Measurements from ENCODE around the gene LBR.

The LBR gene

GRCh38 chr1:225450491-225451191 lies 22.8 kb upstream of the LBR start:
- no peak overlapping the region for H3K27ac ChIP-seq (ENCODE audit: low read depth, low read length, severe bottlenecking)
- peaks cover 7% of the 10 kb centered on the region for H3K4me1 ChIP-seq (ENCODE audit: control insufficient read depth, insufficient read depth, low read length, poor library complexity, severe bottlenecking)
- 97% methylated on average over 11 of the region's 12 CpGs for WGBS, 2 experiments (ENCODE audit: insufficient coverage in 2 of 2)
- no peaks in the 10 kb centered on the region for H3K9me3 ChIP-seq (ENCODE audit: control insufficient read depth, low read length)
- no peak overlapping the region for H3K4me3 ChIP-seq (ENCODE audit: extremely low read depth, insufficient read depth, low read length, poor library complexity, severe bottlenecking)
- H3K36me3 ChIP-seq (ENCODE audit: control insufficient read depth, insufficient read depth, low read length) = no peaks in the 10 kb centered on the region

GRCh38 chr1:225449774-225450173 lies 21.9 kb upstream of the LBR start:
- WGBS, 2 experiments (ENCODE audit: insufficient coverage in 2 of 2) = 81 to 98% methylated on average over 4 of the region's 5 CpGs
- no peaks in the 10 kb centered on the region for H3K36me3 ChIP-seq (ENCODE audit: control insufficient read depth, insufficient read depth, low read length)

GRCh38 chr1:225449261-225449660 lies 21.4 kb upstream of the LBR start:
- Histone ChIP-seq H3K9me3 (ENCODE audit: control insufficient read depth, low read length) (no peaks in the 10 kb centered on the region), H3K27ac (ENCODE audit: low read depth, low read length, severe bottlenecking) (no peak overlapping the region), H3K36me3 (ENCODE audit: control insufficient read depth, insufficient read depth, low read length) (no peaks in the 10 kb centered on the region), H3K4me3 (ENCODE audit: extremely low read depth, insufficient read depth, low read length, poor library complexity, severe bottlenecking) (no peak overlapping the region), H3K4me1 (ENCODE audit: control insufficient read depth, insufficient read depth, low read length, poor library complexity, severe bottlenecking) (no peaks in the 10 kb centered on the region)
- WGBS, 2 experiments (ENCODE audit: insufficient coverage in 2 of 2) = 87 to 98% methylated on average over 8 to 9 of the region's 9 CpGs

More at GRCh38 chr1:225449774-225450173, 21.9 kb upstream of the LBR start:
- Histone ChIP-seq H3K27ac (ENCODE audit: low read depth, low read length, severe bottlenecking) (no peak overlapping the region), H3K4me1 (ENCODE audit: control insufficient read depth, insufficient read depth, low read length, poor library complexity, severe bottlenecking) (peaks cover 3% of the 10 kb centered on the region), H3K4me3 (ENCODE audit: extremely low read depth, insufficient read depth, low read length, poor library complexity, severe bottlenecking) (no peak overlapping the region), H3K9me3 (ENCODE audit: control insufficient read depth, low read length) (no peaks in the 10 kb centered on the region)

DNA sequence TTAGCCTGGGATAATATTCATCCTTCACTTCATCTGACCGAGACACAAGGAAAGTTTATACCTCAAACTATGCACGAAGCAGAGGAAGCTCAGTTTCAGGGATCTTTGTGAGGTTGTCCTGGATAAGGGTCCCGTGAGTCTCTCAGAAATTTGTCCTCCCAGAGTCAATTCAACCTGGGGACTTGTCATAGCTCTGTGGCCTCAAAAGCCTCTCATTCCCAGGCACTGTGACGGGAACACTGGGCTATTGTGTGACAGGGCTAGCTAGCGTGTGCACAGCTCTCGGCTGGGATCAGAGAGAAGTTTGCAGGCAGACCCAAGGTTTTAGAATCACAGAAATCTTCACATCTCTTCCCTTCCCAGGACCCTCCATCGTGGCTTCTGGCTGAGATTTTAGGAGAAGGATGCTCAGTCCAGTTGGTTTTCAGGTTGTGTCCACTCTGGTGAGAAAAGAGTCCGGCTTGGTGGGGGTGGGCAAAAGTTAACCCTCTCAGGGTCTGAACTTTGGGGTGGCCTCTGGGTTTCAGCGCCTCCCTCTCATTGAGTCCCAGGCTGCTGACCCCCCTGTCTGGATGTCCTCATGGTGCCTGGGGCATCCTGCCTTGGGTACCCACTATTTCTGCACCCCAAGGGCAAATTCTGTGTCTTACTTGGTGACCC lies 20.4 kb upstream of the LBR start:
- Histone ChIP-seq H3K9me3 (ENCODE audit: control insufficient read depth, low read length) (no peaks in the 10 kb centered on the region), H3K36me3 (ENCODE audit: control insufficient read depth, insufficient read depth, low read length) (no peaks in the 10 kb centered on the region), H3K27ac (ENCODE audit: low read depth, low read length, severe bottlenecking) (no peak overlapping the region), H3K4me1 (ENCODE audit: control insufficient read depth, insufficient read depth, low read length, poor library complexity, severe bottlenecking) (no peaks in the 10 kb centered on the region), H3K4me3 (ENCODE audit: extremely low read depth, insufficient read depth, low read length, poor library complexity, severe bottlenecking) (no peak overlapping the region)
- WGBS, 2 experiments (ENCODE audit: insufficient coverage in 2 of 2) = 87 to 90% methylated on average over 3 to 6 of the region's 9 CpGs

DNA sequence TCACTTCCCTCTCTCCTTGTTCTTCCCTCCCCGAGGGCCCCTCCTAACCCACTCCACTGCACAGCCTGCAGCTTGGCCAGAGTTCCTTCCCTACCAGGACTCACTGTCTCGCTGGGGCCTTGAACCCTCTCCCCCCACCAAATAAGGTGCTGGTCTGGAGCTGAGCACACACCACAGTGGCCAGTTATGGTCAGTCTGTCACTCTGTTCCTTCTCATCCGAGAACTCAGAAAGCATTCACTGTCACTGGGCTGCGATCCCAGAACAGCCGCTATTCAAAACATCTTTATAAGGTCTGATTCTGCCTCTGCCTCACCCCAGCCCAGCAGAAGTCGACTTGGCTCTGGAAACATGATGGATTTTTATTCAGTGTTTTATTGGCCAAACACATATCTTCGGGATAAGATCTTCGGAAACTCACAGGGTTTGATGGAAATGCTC lies 19.8 kb upstream of the LBR start:
- no peaks in the 10 kb centered on the region for H3K9me3 ChIP-seq (ENCODE audit: control insufficient read depth, low read length)
- 85 to 91% methylated on average over 6 to 7 of the region's 8 CpGs for WGBS, 2 experiments (ENCODE audit: insufficient coverage in 2 of 2)
- no peak overlapping the region for H3K4me3 ChIP-seq (ENCODE audit: extremely low read depth, insufficient read depth, low read length, poor library complexity, severe bottlenecking)
- no peak overlapping the region for H3K27ac ChIP-seq (ENCODE audit: low read depth, low read length, severe bottlenecking)
- H3K36me3 ChIP-seq (ENCODE audit: control insufficient read depth, insufficient read depth, low read length) = no peaks in the 10 kb centered on the region
- no peaks in the 10 kb centered on the region for H3K4me1 ChIP-seq (ENCODE audit: control insufficient read depth, insufficient read depth, low read length, poor library complexity, severe bottlenecking)

DNA sequence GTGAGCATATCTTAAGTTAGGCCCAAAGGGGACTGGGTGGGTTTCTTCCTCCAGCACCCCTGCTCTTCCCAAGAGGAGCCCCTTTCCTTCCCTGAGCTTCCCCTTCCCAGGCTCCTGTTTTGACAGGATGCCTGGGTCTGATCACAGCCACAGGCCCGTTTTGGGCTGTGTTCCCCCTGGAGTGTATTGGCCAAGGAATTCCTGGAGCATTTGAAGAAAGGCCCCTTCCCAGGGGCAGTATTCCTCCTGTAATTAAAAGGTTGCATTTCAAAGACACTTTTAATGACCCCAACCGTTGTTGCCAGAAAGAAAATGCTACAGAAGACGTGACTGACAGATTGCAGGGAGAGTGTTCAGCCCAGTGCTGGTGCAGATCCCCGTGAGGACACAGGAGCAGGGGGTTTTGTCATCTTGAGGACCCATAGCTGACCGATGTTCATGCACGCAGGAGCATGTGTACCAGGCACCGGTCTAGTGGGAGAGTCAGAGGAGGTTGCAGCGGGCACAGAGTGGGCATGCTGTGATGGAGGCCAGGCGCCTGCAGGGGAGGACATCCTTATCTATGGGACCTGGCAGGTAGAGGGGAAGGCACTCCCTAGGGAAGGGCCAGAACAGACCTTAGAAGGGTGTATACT lies 19.3 kb upstream of the LBR start:
- WGBS, 2 experiments (ENCODE audit: insufficient coverage in 2 of 2) = 56 to 66% methylated on average over 6 to 9 of the region's 9 CpGs
- no peaks in the 10 kb centered on the region for H3K36me3 ChIP-seq (ENCODE audit: control insufficient read depth, insufficient read depth, low read length)
- peak overlapping the region; percentile 2 for H3K27ac ChIP-seq (ENCODE audit: low read depth, low read length, severe bottlenecking)
- no peaks in the 10 kb centered on the region for H3K4me1 ChIP-seq (ENCODE audit: control insufficient read depth, insufficient read depth, low read length, poor library complexity, severe bottlenecking)
- H3K9me3 ChIP-seq (ENCODE audit: control insufficient read depth, low read length) = no peaks in the 10 kb centered on the region
- H3K4me3 ChIP-seq (ENCODE audit: extremely low read depth, insufficient read depth, low read length, poor library complexity, severe bottlenecking) = no peak overlapping the region

- H3K4me3 ChIP-seq (ENCODE audit: extremely low read depth, insufficient read depth, low read length, poor library complexity, severe bottlenecking) = no peak overlapping the region
- no peak overlapping the region for H3K27ac ChIP-seq (ENCODE audit: low read depth, low read length, severe bottlenecking)
- no peaks in the 10 kb centered on the region for H3K36me3 ChIP-seq (ENCODE audit: control insufficient read depth, insufficient read depth, low read length)
- no peaks in the 10 kb centered on the region for H3K9me3 ChIP-seq (ENCODE audit: control insufficient read depth, low read length)
- WGBS, 2 experiments (ENCODE audit: insufficient coverage in 2 of 2) = 63 to 64% methylated on average over 6 to 7 of the region's 7 CpGs
- no peaks in the 10 kb centered on the region for H3K4me1 ChIP-seq (ENCODE audit: control insufficient read depth, insufficient read depth, low read length, poor library complexity, severe bottlenecking)
Measured at GRCh38 chr1:225446595-225446960, 18.7 kb upstream of the LBR start.

DNA sequence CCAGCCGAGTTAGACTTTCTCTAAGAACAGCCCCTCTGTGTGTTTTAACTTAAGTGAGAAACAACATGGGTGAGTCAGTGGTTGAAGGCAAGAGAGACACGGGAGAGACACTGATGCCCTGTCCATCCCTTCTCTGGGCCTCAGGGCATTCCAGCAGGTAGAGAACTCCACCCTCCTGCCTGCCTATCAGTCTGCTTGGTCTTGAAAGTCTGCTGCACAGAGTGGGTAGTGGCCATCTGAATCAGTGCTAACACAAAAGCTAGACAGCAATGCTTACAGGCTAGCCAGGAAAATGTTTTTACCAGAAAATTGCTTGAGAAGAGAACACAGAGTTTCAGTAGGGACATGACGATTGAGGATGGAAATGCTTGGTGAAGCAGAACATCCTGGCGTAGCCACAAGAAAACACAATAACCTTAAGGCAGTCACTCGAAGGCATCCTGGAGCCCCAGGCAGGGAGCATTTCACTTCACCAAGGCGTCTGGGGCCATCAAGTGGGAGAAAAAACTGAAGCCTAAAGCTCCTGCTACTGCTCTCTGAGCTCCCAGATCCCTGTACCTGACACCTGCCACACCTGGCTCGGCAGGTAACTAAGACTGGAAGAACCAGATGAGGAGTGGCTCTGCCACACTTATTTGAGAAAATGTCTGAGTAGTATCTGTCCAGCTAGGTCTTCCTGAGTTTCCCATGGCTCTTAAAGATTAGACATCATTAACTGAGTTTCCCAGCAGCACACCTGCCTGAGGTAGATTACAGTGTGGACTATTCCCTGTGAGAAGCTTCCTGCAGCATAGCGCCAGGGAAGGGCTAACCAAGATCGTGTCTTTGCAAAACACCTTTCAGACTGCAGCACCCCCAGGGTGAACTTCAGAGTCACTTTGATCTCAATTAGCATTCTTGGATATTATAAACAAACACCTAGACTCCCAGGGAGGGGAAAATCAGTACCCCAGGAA lies 18.1 kb upstream of the LBR start:
- H3K4me1 ChIP-seq (ENCODE audit: control insufficient read depth, insufficient read depth, low read length, poor library complexity, severe bottlenecking) = no peaks in the 10 kb centered on the region
- 75 to 82% methylated on average over 7 of the region's 9 CpGs for WGBS, 2 experiments (ENCODE audit: insufficient coverage in 2 of 2)
- no peaks in the 10 kb centered on the region for H3K36me3 ChIP-seq (ENCODE audit: control insufficient read depth, insufficient read depth, low read length)
- no peak overlapping the region for H3K4me3 ChIP-seq (ENCODE audit: extremely low read depth, insufficient read depth, low read length, poor library complexity, severe bottlenecking)
- H3K27ac ChIP-seq (ENCODE audit: low read depth, low read length, severe bottlenecking) = no peak overlapping the region
- H3K9me3 ChIP-seq (ENCODE audit: control insufficient read depth, low read length) = no peaks in the 10 kb centered on the region

- Histone ChIP-seq H3K27ac (ENCODE audit: low read depth, low read length, severe bottlenecking) (no peak overlapping the region), H3K9me3 (ENCODE audit: control insufficient read depth, low read length) (no peaks in the 10 kb centered on the region), H3K4me3 (ENCODE audit: extremely low read depth, insufficient read depth, low read length, poor library complexity, severe bottlenecking) (no peak overlapping the region), H3K36me3 (ENCODE audit: control insufficient read depth, insufficient read depth, low read length) (no peaks in the 10 kb centered on the region), H3K4me1 (ENCODE audit: control insufficient read depth, insufficient read depth, low read length, poor library complexity, severe bottlenecking) (no peaks in the 10 kb centered on the region)
- WGBS, 2 experiments (ENCODE audit: insufficient coverage in 2 of 2) = 88 to 94% methylated on average over 2 to 3 of the region's 3 CpGs
Measured at GRCh38 chr1:225442123-225442505, 14.3 kb upstream of the LBR start.

- Histone ChIP-seq H3K4me1 (ENCODE audit: control insufficient read depth, insufficient read depth, low read length, poor library complexity, severe bottlenecking) (no peaks in the 10 kb centered on the region), H3K4me3 (ENCODE audit: extremely low read depth, insufficient read depth, low read length, poor library complexity, severe bottlenecking) (no peak overlapping the region), H3K36me3 (ENCODE audit: control insufficient read depth, insufficient read depth, low read length) (no peaks in the 10 kb centered on the region), H3K27ac (ENCODE audit: low read depth, low read length, severe bottlenecking) (no peak overlapping the region), H3K9me3 (ENCODE audit: control insufficient read depth, low read length) (no peaks in the 10 kb centered on the region)
- WGBS, 2 experiments (ENCODE audit: insufficient coverage in 2 of 2) = 94 to 96% methylated on average over 6 of the region's 9 CpGs
Measured at GRCh38 chr1:225441314-225442122, 13.7 kb upstream of the LBR start.

All from mesodermal cell (in vitro differentiated cells).